Naive B cell (primary cell): ENCODE measurements around the gene RNF217. TPM values are rescaled to one million over a fixed set of nuclear protein-coding genes. Genes with fewer than 3 reads are reported as not detected.
"Not testable (repeated sequence)": the region's sequence is repeated elsewhere in the genome, so short reads cannot be mapped to it uniquely, and the experiment has no call there.

ENCODE experiments used
- ATAC-seq, 2 donors: fragments of 150-1000 bp; cut with Tn5 transposase; 2 replicates each; pipeline ENCODE4 v1.10.0; 2021; ENCODE audit warnings: low read depth in 2 of 2, mild to moderate bottlenecking in 2 of 2, moderate library complexity in 2 of 2
- DNase-seq: peaks from one replicate; pipeline ENCODE4 v3.0.0; 2022
- H3K27ac Mint-ChIP-seq, 6 donors: one replicate each; pipeline ENCODE4 v1.8.0; 2020 to 2022; ENCODE audit warnings: mild to moderate bottlenecking in 6 of 6, mixed read lengths in 6 of 6, moderate library complexity in 5 of 6, inconsistent platforms in 2 of 6
- H3K27me3 Mint-ChIP-seq, 3 donors: one replicate each; pipeline ENCODE4 v1.8.0; 2021 to 2022; ENCODE audit warnings: mixed read lengths in 3 of 3, mild to moderate bottlenecking in 1 of 3
- H3K36me3 Mint-ChIP-seq, 2 donors: one replicate each; pipeline ENCODE4 v1.8.0; 2020 to 2022; ENCODE audit warnings: mixed read lengths in 2 of 2, inconsistent platforms in 1 of 2, mild to moderate bottlenecking in 1 of 2
- H3K4me1 Mint-ChIP-seq, 3 donors: one replicate each; pipeline ENCODE4 v1.8.0; 2020 to 2022; ENCODE audit warnings: mixed read lengths in 3 of 3, inconsistent platforms in 1 of 3, mild to moderate bottlenecking in 1 of 3, moderate library complexity in 1 of 3
- H3K4me3 Mint-ChIP-seq, 8 donors: one replicate each; pipeline ENCODE4 v1.8.0; 2020 to 2022; ENCODE audit warnings: mild to moderate bottlenecking in 8 of 8, mixed read lengths in 8 of 8, moderate library complexity in 8 of 8, inconsistent platforms in 2 of 8
- H3K9me3 Mint-ChIP-seq, 7 donors: one replicate each; pipeline ENCODE4 v1.8.0; 2020 to 2022; ENCODE audit warnings: mixed read lengths in 7 of 7, mild to moderate bottlenecking in 5 of 7, inconsistent platforms in 2 of 7, moderate library complexity in 1 of 7
- polyA plus RNA-seq, 6 donors: library from polyadenylated mRNA; unstranded; fragments of 300-500 nt; fragmentation: Illumina TruSeq; gene quantifications; one replicate each; pipeline ENCODE4 v1.2.3, GENCODE V29; 2021; ENCODE audit warnings: low read depth in 6 of 6

The RNF217 gene
- not detected for polyA plus RNA-seq

- ATAC-seq = no peak
- no peak for DNase-seq
- peaks cover 0 to 9% (median 2%) of the 10 kb centered on the region in 7 donors for H3K9me3 Mint-ChIP-seq
- peak within 1 kb of the TSS; percentile 23 to 81 (median 73) for H3K4me3 Mint-ChIP-seq
- H3K27ac Mint-ChIP-seq = no peak within 1 kb of the TSS
- peaks cover 9 to 13% (median 11%) of the 10 kb centered on the region in 3 donors for H3K4me1 Mint-ChIP-seq
- peaks cover 33 to 52% (median 40%) of the 10 kb centered on the region in 3 donors for H3K27me3 Mint-ChIP-seq
- H3K36me3 Mint-ChIP-seq = peaks cover 0 to 7% of the 10 kb centered on the region in 2 donors
These were observed at the start of gene RNF217 for GRCh38 chr6:124961777-124962638. Gene RNF217, plus strand, starts transcription at chr6:124962437. Its CDS starts 108 bp downstream, at chr6:124962545.

- DNase-seq (no peak), ATAC-seq (no peak)
- H3K36me3 Mint-ChIP-seq = no peaks in the 10 kb centered on the region
- H3K27me3 Mint-ChIP-seq = peaks cover 0 to 4% (median 0%) of the 10 kb centered on the region in 3 donors
- H3K4me1 Mint-ChIP-seq = no peaks in the 10 kb centered on the region
- H3K9me3 Mint-ChIP-seq = peaks cover 0 to 2% (median 0%) of the 10 kb centered on the region in 7 donors
- no peak overlapping the region for H3K4me3 Mint-ChIP-seq
- H3K27ac Mint-ChIP-seq = no peak overlapping the region
These were observed 49.2 kb upstream of the RNF217 start for GRCh38 chr6:124913056-124913455.

- Mint-ChIP-seq H3K4me3 (no peak overlapping the region), H3K27me3 (peaks cover 0 to 4% (median 0%) of the 10 kb centered on the region in 3 donors), H3K4me1 (no peaks in the 10 kb centered on the region), H3K36me3 (no peaks in the 10 kb centered on the region), H3K9me3 (peaks cover 6 to 24% (median 16%) of the 10 kb centered on the region in 7 donors), H3K27ac (no peak overlapping the region)
- DNase-seq (no peak), ATAC-seq (no peak)
These were observed 44.5 kb upstream of the RNF217 start for GRCh38 chr6:124917769-124918168.

GRCh38 chr6:124919703-124920102 is 42.5 kb upstream of the RNF217 start:
- not testable (repeated sequence) for DNase-seq, H3K4me1 Mint-ChIP-seq, H3K27ac Mint-ChIP-seq, ATAC-seq, H3K36me3 Mint-ChIP-seq, H3K4me3 Mint-ChIP-seq, H3K27me3 Mint-ChIP-seq
- peaks cover 7 to 28% (median 18%) of the 10 kb centered on the region in 7 donors for H3K9me3 Mint-ChIP-seq

- ATAC-seq = no peak
- H3K4me3 Mint-ChIP-seq = no peak overlapping the region
- peaks cover 7 to 26% (median 17%) of the 10 kb centered on the region in 7 donors for H3K9me3 Mint-ChIP-seq
- no peak overlapping the region for H3K27ac Mint-ChIP-seq
- no peak for DNase-seq
- no peaks in the 10 kb centered on the region for H3K36me3 Mint-ChIP-seq
- no peaks in the 10 kb centered on the region for H3K4me1 Mint-ChIP-seq
- no peaks in the 10 kb centered on the region for H3K27me3 Mint-ChIP-seq
These were observed 37.9 kb upstream of the RNF217 start for GRCh38 chr6:124924333-124924759.

- no peaks in the 10 kb centered on the region for H3K36me3 Mint-ChIP-seq
- no peak for ATAC-seq
- H3K27me3 Mint-ChIP-seq = no peaks in the 10 kb centered on the region
- H3K27ac Mint-ChIP-seq = no peak overlapping the region
- no peak for DNase-seq
- no peaks in the 10 kb centered on the region for H3K4me1 Mint-ChIP-seq
- peaks cover under 1 to 13% (median 6%) of the 10 kb centered on the region in 7 donors for H3K9me3 Mint-ChIP-seq
- no peak overlapping the region for H3K4me3 Mint-ChIP-seq
These were observed 35.8 kb upstream of the RNF217 start for GRCh38 chr6:124926435-124926834.

GRCh38 chr6:124927806-124928205 is 34.4 kb upstream of the RNF217 start:
- Mint-ChIP-seq H3K4me3 (no peak overlapping the region), H3K9me3 (peaks cover 0 to 7% (median 3%) of the 10 kb centered on the region in 7 donors), H3K27ac (no peak overlapping the region), H3K4me1 (no peaks in the 10 kb centered on the region), H3K27me3 (no peaks in the 10 kb centered on the region), H3K36me3 (no peaks in the 10 kb centered on the region)
- DNase-seq = no peak
- ATAC-seq = no peak

- DNase-seq = no peak
- Mint-ChIP-seq H3K27ac (no peak overlapping the region), H3K36me3 (no peaks in the 10 kb centered on the region), H3K4me3 (no peak overlapping the region), H3K9me3 (peaks cover 0 to 4% (median 0%) of the 10 kb centered on the region in 7 donors), H3K4me1 (no peaks in the 10 kb centered on the region), H3K27me3 (no peaks in the 10 kb centered on the region)
- no peak for ATAC-seq
These were observed 33.4 kb upstream of the RNF217 start for GRCh38 chr6:124928851-124929250.

GRCh38 chr6:124937645-124938044 is 24.6 kb upstream of the RNF217 start:
- H3K4me3 Mint-ChIP-seq = no peak overlapping the region
- H3K36me3 Mint-ChIP-seq = no peaks in the 10 kb centered on the region
- no peaks in the 10 kb centered on the region for H3K4me1 Mint-ChIP-seq
- H3K27me3 Mint-ChIP-seq = no peaks in the 10 kb centered on the region
- ATAC-seq (no peak), DNase-seq (no peak)
- peaks cover 0 to 8% (median 0%) of the 10 kb centered on the region in 7 donors for H3K9me3 Mint-ChIP-seq
- H3K27ac Mint-ChIP-seq = no peak overlapping the region

GRCh38 chr6:124941259-124941658 is 21.0 kb upstream of the RNF217 start:
- H3K9me3 Mint-ChIP-seq = peaks cover 0 to 6% (median 0%) of the 10 kb centered on the region in 7 donors
- H3K36me3 Mint-ChIP-seq = no peaks in the 10 kb centered on the region
- no peak overlapping the region for H3K27ac Mint-ChIP-seq
- DNase-seq (no peak), ATAC-seq (no peak)
- H3K27me3 Mint-ChIP-seq = no peaks in the 10 kb centered on the region
- H3K4me3 Mint-ChIP-seq = no peak overlapping the region
- H3K4me1 Mint-ChIP-seq = no peaks in the 10 kb centered on the region

GRCh38 chr6:124943658-124944057 is 18.6 kb upstream of the RNF217 start:
- H3K9me3 Mint-ChIP-seq = peaks cover 0 to 6% (median 0%) of the 10 kb centered on the region in 7 donors
- H3K4me1 Mint-ChIP-seq = no peaks in the 10 kb centered on the region
- no peak overlapping the region for H3K4me3 Mint-ChIP-seq
- no peaks in the 10 kb centered on the region for H3K36me3 Mint-ChIP-seq
- ATAC-seq = no peak
- H3K27me3 Mint-ChIP-seq = no peaks in the 10 kb centered on the region
- no peak overlapping the region for H3K27ac Mint-ChIP-seq
- no peak for DNase-seq

GRCh38 chr6:124947971-124948451 is 14.2 kb upstream of the RNF217 start:
- no peak for ATAC-seq
- Mint-ChIP-seq H3K9me3 (peaks cover 0 to 6% (median 2%) of the 10 kb centered on the region in 7 donors), H3K36me3 (no peaks in the 10 kb centered on the region), H3K4me3 (no peak overlapping the region), H3K4me1 (no peaks in the 10 kb centered on the region), H3K27ac (no peak overlapping the region), H3K27me3 (no peaks in the 10 kb centered on the region)
- DNase-seq = no peak

GRCh38 chr6:124949706-124950105 is 12.5 kb upstream of the RNF217 start:
- no peak overlapping the region for H3K27ac Mint-ChIP-seq
- peaks cover 0 to 6% (median 2%) of the 10 kb centered on the region in 7 donors for H3K9me3 Mint-ChIP-seq
- no peaks in the 10 kb centered on the region for H3K4me1 Mint-ChIP-seq
- H3K36me3 Mint-ChIP-seq = no peaks in the 10 kb centered on the region
- DNase-seq = no peak
- H3K27me3 Mint-ChIP-seq = no peaks in the 10 kb centered on the region
- no peak overlapping the region for H3K4me3 Mint-ChIP-seq
- ATAC-seq = no peak

GRCh38 chr6:124953808-124954207 is 8.4 kb upstream of the RNF217 start:
- H3K27ac Mint-ChIP-seq = no peak overlapping the region

More at GRCh38 chr6:124953808-124954207, 8.4 kb upstream of the RNF217 start:
- no peak for ATAC-seq
- H3K9me3 Mint-ChIP-seq = peaks cover 0 to 4% (median 2%) of the 10 kb centered on the region in 7 donors
- H3K4me1 Mint-ChIP-seq = no peaks in the 10 kb centered on the region
- no peaks in the 10 kb centered on the region for H3K36me3 Mint-ChIP-seq
- H3K27me3 Mint-ChIP-seq = peaks cover 0 to 13% (median 6%) of the 10 kb centered on the region in 3 donors
- H3K4me3 Mint-ChIP-seq = no peak overlapping the region
- DNase-seq = no peak
